ENCODE results near the gene MYOD1.

Gene MYOD1
- 0 reads per million in 4 donors for total RNA-seq

DNA sequence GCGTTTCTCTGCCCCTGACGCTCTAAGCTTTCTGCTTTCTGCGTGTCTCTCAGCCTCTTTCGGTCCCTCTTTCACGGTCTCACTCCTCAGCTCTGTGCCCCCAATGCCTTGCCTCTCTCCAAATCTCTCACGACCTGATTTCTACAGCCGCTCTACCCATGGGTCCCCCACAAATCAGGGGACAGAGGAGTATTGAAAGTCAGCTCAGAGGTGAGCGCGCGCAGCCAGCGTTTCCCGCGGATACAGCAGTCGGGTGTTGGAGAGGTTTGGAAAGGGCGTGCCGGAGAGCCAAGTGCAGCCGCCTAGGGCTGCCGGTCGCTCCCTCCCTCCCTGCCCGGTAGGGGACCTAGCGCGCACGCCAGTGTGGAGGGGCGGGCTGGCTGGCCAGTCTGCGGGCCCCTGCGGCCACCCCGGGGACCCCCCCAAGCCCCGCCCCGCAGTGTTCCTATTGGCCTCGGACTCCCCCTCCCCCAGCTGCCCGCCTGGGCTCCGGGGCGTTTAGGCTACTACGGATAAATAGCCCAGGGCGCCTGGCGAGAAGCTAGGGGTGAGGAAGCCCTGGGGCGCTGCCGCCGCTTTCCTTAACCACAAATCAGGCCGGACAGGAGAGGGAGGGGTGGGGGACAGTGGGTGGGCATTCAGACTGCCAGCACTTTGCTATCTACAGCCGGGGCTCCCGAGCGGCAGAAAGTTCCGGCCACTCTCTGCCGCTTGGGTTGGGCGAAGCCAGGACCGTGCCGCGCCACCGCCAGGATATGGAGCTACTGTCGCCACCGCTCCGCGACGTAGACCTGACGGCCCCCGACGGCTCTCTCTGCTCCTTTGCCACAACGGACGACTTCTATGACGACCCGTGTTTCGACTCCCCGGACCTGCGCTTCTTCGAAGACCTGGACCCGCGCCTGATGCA, at the start of gene MYOD1:
Gene MYOD1 (plus strand): TSS at position 544 of the 910 bp plus-strand sequence. CDS start 212 bp downstream, at position 756.
- DNase-seq: no peak

DNA sequence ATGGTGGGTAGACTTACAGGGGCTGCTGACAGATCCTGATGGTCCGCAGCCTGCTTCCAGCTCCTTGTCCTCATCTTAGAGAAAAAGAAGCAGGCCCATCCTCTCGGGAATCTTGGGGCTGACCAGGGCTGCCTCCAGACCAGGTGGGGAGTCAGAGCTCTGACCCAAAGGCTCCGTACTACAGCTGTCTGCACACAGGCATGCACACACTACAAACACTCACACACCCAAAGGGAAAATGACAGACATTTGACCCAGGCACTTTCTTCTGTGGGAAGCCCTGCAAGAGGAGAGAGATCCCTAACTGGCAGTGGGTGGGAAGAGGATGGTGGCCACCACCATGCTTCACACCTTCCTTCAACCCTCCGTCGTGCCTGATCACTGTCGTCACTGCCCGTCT, 46.9 kb upstream of the MYOD1 start:
- no peak for DNase-seq

GRCh38 chr11:17673951-17674350, 45.4 kb upstream of the MYOD1 start:
- DNase-seq: no peak

DNA sequence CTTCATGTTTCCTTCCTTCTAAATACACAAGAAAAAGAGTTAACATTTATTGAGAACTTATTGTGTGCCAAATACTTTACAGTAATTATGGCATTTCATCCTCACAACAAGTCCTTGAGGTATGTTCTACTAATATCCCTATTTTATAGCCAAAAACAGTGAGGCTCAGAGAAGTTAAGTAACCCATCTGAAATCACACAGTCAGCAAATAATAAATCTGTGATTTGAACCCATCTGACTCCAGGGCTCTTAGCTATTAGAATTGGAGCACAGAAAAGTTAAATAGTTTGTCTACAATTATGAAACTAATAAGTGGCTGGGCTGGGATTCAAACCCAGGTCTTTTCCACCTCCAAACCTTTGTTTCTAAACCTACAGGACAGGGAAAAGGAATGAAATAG, 36.5 kb upstream of the MYOD1 start:
- no peak for DNase-seq

GRCh38 chr11:17683377-17684161, 35.8 kb upstream of the MYOD1 start:
- DNase-seq: no peak

GRCh38 chr11:17684550-17684949, 34.8 kb upstream of the MYOD1 start:
- no peak for DNase-seq

- no peak for DNase-seq
Observed at GRCh38 chr11:17686231-17686980, 33.0 kb upstream of the MYOD1 start.

DNA sequence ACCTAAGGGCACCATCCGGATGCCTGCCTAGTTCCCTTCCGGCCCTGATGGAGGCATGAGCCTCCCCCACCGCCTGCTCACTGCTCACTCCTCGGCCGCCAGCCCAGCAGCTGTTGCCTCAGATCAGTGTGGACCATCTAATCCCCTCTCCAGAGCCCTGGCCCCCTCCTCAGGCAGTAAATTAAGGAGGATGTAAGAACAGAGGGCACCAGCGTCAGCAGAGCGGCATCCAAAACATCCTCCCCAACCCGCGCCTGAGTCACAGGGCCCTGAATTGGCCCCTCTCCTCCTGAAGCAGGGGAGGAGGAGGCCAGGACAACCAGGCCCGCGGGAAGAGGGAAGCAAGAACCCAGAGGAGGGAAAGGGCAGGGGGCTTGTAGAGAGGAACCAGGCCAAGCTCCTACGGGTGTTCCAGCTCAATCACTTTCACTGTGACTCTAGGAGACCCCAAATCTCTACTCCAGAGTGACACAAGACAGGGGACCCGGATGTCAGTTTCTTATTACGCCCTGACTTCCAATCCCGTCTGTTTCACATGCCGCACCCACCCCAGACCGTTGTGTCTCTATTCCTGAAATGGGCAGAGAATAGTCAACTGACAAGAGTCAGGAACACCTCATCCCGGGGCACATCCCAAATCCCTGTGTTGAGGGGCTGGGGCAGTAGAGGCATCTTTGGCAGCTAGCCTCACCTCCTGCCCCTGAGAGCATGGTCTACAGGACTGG, 31.3 kb upstream of the MYOD1 start:
- DNase-seq: no peak

DNA sequence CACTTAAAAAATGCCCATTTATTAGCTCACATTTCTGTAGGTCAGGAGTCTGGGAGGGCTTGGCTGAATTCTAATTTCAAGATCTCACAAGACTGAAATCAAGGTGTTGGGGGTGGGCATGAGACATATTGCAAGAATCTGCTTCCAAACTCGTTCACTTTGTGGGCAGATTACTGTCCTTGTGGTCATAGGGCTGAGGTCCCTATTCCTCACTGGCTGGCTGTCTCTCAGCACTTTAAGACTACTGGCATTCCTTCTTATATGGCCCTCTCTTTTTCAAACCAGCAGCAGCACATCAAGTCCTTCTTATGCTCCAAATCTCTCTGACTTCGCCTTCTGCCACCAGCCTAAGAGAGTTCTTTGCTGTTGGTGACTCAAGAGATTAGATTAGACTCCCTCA, 27.8 kb upstream of the MYOD1 start:
- DNase-seq: no peak

GRCh38 chr11:17691976-17692375, 27.4 kb upstream of the MYOD1 start:
- DNase-seq: no peak

DNA sequence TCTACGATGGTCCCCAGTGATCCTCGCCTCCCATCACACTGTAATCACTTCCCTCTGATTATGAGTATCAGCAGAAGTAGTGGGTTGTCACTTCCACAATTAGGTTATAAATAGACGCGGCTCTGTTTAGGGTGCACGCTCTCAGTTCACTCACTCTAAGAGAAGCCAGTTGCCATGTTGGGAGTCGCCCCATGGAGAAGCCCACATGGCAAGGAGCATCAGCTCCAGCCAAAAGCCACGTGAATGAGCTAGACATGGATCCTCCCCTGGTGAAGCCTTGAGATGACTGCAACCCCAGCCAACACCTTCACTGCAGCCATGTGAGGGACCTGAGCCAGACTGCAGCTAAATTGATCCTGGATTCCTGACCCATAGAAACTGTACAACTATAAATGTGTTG, 26.4 kb upstream of the MYOD1 start:
- DNase-seq: no peak

DNA sequence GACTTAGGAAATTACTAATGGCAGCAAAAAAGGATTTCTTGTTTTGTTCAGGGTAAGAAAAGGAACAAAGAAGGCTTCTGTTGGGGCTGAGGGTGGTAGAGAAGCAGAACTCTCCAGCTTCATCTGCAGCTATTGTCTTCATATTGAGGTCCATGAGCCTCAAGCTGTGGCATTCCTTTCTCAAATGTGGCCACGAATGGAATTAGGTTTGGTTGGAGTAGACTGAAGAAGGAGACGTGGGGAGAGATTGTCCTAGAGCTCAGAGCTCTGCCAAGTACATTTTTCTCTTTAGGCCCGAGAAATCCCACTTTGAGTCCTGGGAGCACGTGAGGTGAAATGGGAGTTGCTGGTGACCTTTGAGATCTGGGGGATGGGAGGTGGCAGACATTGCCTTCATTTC, 25.8 kb upstream of the MYOD1 start:
- no peak for DNase-seq

GRCh38 chr11:17694494-17695110, 24.8 kb upstream of the MYOD1 start:
- DNase-seq: no peak

GRCh38 chr11:17695454-17696441, 23.6 kb upstream of the MYOD1 start:
- DNase-seq: no peak

DNA sequence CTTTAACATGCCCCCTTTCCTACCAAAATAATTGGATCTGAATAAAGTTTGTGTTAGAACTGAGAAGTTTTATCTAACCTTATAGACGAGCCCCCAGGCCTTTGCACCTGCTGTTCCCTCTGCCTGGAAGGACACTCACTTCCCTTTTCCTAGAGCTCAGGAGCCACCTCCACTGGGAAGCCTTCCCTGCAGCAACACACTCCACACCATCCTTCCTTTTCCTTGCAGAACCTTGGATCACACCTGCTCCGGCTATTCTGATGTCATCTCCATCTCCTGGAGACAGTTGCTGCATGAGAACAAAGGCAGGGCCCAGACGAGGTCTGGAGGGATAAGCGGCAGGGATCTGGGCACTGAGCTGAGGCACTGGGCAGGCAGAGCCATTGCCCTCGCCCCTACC, 22.6 kb upstream of the MYOD1 start:
- DNase-seq: no peak

DNA sequence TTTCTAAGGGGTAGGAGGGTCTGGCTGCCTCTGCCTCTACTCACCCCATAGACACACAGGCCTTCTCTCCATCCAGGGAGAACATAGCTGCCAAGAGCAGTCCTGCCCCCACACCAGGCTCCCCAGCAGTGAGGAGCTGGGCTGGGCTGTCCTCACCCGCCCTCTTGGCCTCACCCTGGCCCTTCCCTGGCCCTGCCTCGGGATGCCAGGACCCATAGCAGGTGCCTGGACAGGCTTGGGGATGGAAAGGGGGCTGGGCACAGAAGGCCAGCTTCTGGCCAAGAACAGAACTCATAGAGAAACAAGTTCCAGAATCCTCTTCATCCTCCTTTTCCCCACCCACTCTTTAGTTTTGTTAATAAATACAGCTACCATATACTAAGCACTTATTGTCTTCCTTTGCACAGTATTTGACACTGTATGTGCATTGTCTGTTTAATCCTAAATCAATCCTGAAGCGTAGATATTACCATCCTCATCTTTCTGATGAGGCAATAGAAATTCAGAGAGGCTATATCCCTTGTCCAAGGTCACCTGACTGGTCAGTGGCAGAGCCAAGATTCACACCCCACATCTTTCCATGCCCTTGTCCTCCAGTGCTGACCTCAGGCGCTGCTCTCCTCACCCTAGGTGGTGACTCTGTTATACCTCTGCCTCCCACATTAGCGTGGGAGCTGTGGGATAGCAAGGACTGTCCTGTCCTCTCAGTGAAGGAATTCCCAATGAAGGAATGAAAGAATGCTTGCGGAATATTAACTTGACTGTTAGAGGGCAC, 22.0 kb upstream of the MYOD1 start:
- no peak for DNase-seq

DNA sequence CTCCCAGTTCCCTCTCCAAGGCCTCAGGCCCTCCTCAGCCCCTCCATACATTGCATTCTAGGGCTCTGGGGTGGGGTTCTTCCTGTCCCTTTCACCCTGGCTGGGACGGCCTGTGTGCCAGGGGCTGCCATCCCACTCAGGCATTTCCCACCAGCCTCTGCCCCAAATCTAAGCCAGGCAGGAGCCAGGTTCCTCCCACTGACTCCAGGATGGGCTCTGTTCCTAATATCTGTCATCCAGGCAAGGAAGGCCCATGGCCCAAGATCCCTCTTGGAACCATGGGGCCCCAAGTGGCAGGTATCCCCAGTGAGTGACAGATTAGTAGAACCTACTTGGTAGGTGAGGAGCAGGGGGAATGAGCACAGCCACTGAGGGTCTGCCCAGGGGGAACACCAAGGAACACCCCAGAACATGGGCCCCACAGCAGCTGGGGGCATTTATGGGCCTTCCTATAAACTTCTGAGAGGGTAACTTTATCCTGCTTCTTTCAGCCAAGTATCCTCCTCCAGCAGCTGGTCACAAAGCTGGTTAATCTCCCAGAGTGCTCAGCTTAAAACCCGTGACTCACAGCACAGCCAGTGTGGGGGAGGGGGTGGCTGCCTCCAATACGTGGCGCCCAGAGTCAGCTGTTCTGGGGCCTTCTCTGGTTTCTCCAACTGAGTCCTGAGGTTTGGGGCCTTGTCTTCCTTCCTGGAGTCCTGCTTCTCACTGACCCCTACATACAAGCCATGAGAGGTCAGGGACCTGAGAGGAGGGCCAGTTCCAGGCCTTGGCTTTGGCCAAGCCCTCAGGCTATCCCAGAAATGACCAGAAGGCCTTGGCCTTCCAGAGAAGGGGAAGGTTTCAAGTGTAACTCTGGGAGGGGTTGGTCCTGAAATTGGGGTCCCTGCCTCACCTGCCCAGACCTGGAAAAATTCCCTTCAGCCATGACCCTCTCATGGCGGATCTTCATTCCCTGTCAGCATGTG, 19.9 kb upstream of the MYOD1 start:
- no peak for DNase-seq

- no peak for DNase-seq
Observed at GRCh38 chr11:17700991-17701390, 18.4 kb upstream of the MYOD1 start.

DNA sequence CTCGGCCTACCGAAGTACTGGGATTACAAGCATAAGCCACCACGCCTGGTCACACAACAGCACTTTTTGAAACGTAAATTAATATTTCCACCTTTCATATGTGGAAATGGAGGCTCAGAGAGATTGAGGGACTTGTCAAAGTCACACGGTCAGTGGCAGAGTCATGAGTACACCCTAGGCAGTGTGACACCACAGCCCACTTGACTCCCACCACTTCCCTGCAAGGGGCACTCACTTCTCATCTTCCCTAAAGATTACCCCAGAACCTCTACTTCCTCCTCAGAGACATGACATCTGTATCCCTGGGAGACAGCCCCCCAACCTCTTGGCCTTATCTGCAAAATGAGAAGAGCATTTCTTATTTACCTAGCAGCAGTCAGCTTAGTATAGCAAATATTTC, 16.5 kb upstream of the MYOD1 start:
- no peak for DNase-seq
